ENCODE measurements around the gene C7orf33.

The C7orf33 gene

GRCh38 chr7:148590471-148590870, at the start of gene C7orf33:
C7orf33 (plus strand) TSS chr7:148590766; CDS start chr7:148590926, 160 bp downstream.
- H3K4me1 ChIP-seq: no peaks in the 10 kb centered on the region
- no peaks in the 10 kb centered on the region for H3K79me2 ChIP-seq
- no peak within 1 kb of the TSS for H3K4me3 ChIP-seq (ENCODE audit: low read depth, low read length)
- H3K27me3 ChIP-seq (ENCODE audit: control insufficient read depth, insufficient read depth, low read length): no peaks in the 10 kb centered on the region
- H3K9me3 ChIP-seq (ENCODE audit: control insufficient read depth, low read length): no peaks in the 10 kb centered on the region
- H3K9ac ChIP-seq: no peak within 1 kb of the TSS
- no peaks in the 10 kb centered on the region for H3K36me3 ChIP-seq (ENCODE audit: control insufficient read depth, insufficient read depth, low read length)
- no peak within 1 kb of the TSS for H3K27ac ChIP-seq
- no peak within 1 kb of the TSS for H2AFZ ChIP-seq
- TF ChIP-seq CTCF (IDR thresholded peaks at IDR 0.05): no peak
- no peak within 1 kb of the TSS for H3K4me2 ChIP-seq (ENCODE audit: low read length)

GRCh38 chr7:148541891-148542504, 48.6 kb upstream of the C7orf33 start:
- H3K4me1 ChIP-seq: no peaks in the 10 kb centered on the region
- no peaks in the 10 kb centered on the region for H3K79me2 ChIP-seq
- H3K9me3 ChIP-seq (ENCODE audit: control insufficient read depth, low read length): no peaks in the 10 kb centered on the region
- no peaks in the 10 kb centered on the region for H3K27me3 ChIP-seq (ENCODE audit: control insufficient read depth, insufficient read depth, low read length)
- H3K27ac ChIP-seq: no peak overlapping the region
- no peak overlapping the region for H3K4me2 ChIP-seq (ENCODE audit: low read length)
- no peak overlapping the region for H3K9ac ChIP-seq
- no peaks in the 10 kb centered on the region for H3K36me3 ChIP-seq (ENCODE audit: control insufficient read depth, insufficient read depth, low read length)
- no peak overlapping the region for H2AFZ ChIP-seq
- TF ChIP-seq CTCF (IDR thresholded peaks at IDR 0.05): no peak
- no peak overlapping the region for H3K4me3 ChIP-seq (ENCODE audit: low read depth, low read length)

GRCh38 chr7:148543302-148543701, 47.3 kb upstream of the C7orf33 start:
- H3K79me2 ChIP-seq: no peaks in the 10 kb centered on the region
- no peaks in the 10 kb centered on the region for H3K9me3 ChIP-seq (ENCODE audit: control insufficient read depth, low read length)
- no peak overlapping the region for H3K4me3 ChIP-seq (ENCODE audit: low read depth, low read length)
- H3K4me2 ChIP-seq (ENCODE audit: low read length): no peak overlapping the region
- TF ChIP-seq CTCF (IDR thresholded peaks at IDR 0.05): no peak
- no peaks in the 10 kb centered on the region for H3K4me1 ChIP-seq
- H2AFZ ChIP-seq: no peak overlapping the region
- H3K27ac ChIP-seq: no peak overlapping the region
- H3K27me3 ChIP-seq (ENCODE audit: control insufficient read depth, insufficient read depth, low read length): no peaks in the 10 kb centered on the region
- no peak overlapping the region for H3K9ac ChIP-seq
- no peaks in the 10 kb centered on the region for H3K36me3 ChIP-seq (ENCODE audit: control insufficient read depth, insufficient read depth, low read length)

GRCh38 chr7:148545172-148545571, 45.4 kb upstream of the C7orf33 start:
- H3K9me3 ChIP-seq (ENCODE audit: control insufficient read depth, low read length): no peaks in the 10 kb centered on the region
- no peak overlapping the region for H2AFZ ChIP-seq
- no peak overlapping the region for H3K27ac ChIP-seq
- TF ChIP-seq CTCF (IDR thresholded peaks at IDR 0.05): no peak
- H3K27me3 ChIP-seq (ENCODE audit: control insufficient read depth, insufficient read depth, low read length): no peaks in the 10 kb centered on the region
- H3K4me2 ChIP-seq (ENCODE audit: low read length): no peak overlapping the region
- no peak overlapping the region for H3K4me3 ChIP-seq (ENCODE audit: low read depth, low read length)
- no peaks in the 10 kb centered on the region for H3K36me3 ChIP-seq (ENCODE audit: control insufficient read depth, insufficient read depth, low read length)
- H3K9ac ChIP-seq: no peak overlapping the region
- no peaks in the 10 kb centered on the region for H3K79me2 ChIP-seq
- no peaks in the 10 kb centered on the region for H3K4me1 ChIP-seq

GRCh38 chr7:148545932-148546331, 44.6 kb upstream of the C7orf33 start:
- no peak overlapping the region for H3K27ac ChIP-seq
- H3K36me3 ChIP-seq (ENCODE audit: control insufficient read depth, insufficient read depth, low read length): no peaks in the 10 kb centered on the region
- H3K79me2 ChIP-seq: no peaks in the 10 kb centered on the region
- no peak for TF ChIP-seq CTCF (IDR thresholded peaks at IDR 0.05)
- H2AFZ ChIP-seq: no peak overlapping the region
- H3K4me1 ChIP-seq: no peaks in the 10 kb centered on the region
- no peaks in the 10 kb centered on the region for H3K27me3 ChIP-seq (ENCODE audit: control insufficient read depth, insufficient read depth, low read length)
- H3K9me3 ChIP-seq (ENCODE audit: control insufficient read depth, low read length): no peaks in the 10 kb centered on the region
- no peak overlapping the region for H3K9ac ChIP-seq
- no peak overlapping the region for H3K4me3 ChIP-seq (ENCODE audit: low read depth, low read length)
- H3K4me2 ChIP-seq (ENCODE audit: low read length): no peak overlapping the region

All from parathyroid adenoma (tissue), 2 donors.